Measurements from ENCODE around the gene SHANK2.

DNA sequence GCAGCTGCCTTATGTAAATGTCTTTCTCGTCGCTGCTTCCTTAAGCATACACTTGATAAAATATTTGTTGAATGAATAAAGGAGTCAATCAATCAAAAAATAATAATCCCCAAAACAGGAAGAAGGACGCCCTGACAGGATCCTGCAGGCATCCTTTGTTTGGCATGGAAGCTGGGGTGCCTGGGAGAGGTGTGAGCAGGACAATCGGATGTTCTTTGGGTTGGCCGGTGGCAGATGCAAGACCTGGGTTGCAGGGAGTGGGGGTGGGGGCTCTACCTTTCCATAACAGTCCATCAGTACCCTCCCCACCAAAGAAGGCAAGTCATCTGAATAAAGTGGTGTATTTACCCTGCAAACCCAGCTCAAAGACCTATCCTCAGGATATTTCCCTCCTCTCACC is 1.4 kb upstream of the SHANK2 start:
- TF ChIP-seq, protein P1, sequence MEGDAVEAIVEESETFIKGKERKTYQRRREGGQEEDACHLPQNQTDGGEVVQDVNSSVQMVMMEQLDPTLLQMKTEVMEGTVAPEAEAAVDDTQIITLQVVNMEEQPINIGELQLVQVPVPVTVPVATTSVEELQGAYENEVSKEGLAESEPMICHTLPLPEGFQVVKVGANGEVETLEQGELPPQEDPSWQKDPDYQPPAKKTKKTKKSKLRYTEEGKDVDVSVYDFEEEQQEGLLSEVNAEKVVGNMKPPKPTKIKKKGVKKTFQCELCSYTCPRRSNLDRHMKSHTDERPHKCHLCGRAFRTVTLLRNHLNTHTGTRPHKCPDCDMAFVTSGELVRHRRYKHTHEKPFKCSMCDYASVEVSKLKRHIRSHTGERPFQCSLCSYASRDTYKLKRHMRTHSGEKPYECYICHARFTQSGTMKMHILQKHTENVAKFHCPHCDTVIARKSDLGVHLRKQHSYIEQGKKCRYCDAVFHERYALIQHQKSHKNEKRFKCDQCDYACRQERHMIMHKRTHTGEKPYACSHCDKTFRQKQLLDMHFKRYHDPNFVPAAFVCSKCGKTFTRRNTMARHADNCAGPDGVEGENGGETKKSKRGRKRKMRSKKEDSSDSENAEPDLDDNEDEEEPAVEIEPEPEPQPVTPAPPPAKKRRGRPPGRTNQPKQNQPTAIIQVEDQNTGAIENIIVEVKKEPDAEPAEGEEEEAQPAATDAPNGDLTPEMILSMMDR (IDR thresholded peaks at IDR 0.05), result no peak
- TF ChIP-seq EZH2 (IDR thresholded peaks at IDR 0.05), result no peak
